ENCODE measurements around the gene ADAM30.
"Not testable (repeated sequence)": the region's sequence is repeated elsewhere in the genome, so short reads cannot be mapped to it uniquely, and the experiment has no call there.

Gene ADAM30

DNA sequence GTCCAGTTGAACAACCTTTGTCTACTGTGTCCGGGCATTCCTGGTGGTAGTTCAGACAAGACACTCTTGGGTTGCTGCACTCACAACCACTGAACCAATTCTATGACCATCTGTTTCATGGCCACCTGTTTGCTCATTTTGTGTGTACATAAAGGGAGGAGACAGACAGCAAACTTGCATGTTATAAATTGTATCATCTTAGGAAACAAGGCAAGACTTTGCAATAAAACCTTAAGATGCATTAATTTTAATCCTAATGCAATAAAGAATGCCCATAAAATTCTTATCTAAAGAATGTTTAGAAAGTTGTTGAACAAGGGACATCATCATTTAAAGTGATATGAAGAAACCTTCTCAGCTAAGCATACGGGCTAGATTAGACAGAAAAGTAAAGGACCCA is 34.8 kb downstream of the ADAM30 start (continued):
- no peak for TF ChIP-seq ZNF211 (tag by site-specific recombination; IDR thresholded peaks at IDR 0.05; ENCODE audit: low read depth)
- TF ChIP-seq ZNF2 (tag by site-specific recombination; IDR thresholded peaks at IDR 0.05): no peak
- no peak for TF ChIP-seq KLF16 (tag by site-specific recombination; IDR thresholded peaks at IDR 0.05)

- ChIA-PET CTCF (interaction anchor here (1.0 to 2.1 kb wide), 7 partner anchors 11 to 248 kb away, joined by 3 to 6 read pairs (median 4); no protein-coding TSS in a partner anchor), POLR2A (no interaction called here)
- no peaks in the 10 kb centered on the region for H3K4me1 ChIP-seq (ENCODE audit: control insufficient read depth, insufficient read depth, low read length)
- no peaks in the 10 kb centered on the region for H3K9me3 ChIP-seq (ENCODE audit: control insufficient read depth, insufficient read depth, low read depth, low read length)
- no peak overlapping the region for H3K27ac ChIP-seq (ENCODE audit: extremely low read depth, low read depth, low read length)
- TF ChIP-seq SETDB1 (IDR thresholded peaks at IDR 0.05; ENCODE audit: insufficient read length, low read length): no peak
- no peak for TF ChIP-seq ZNF274 (IDR thresholded peaks at IDR 0.05; ENCODE audit: low read length)
- no peak for TF ChIP-seq ZNF274 (tag by site-specific recombination; IDR thresholded peaks at IDR 0.05; ENCODE audit: borderline replicate concordance)
- no peak for TF ChIP-seq ZNF223 (tag by site-specific recombination; IDR thresholded peaks at IDR 0.05)
- TF ChIP-seq ZNF670 (tag by site-specific recombination; IDR thresholded peaks at IDR 0.05; ENCODE audit: low read depth): no peak
- no peak for TF ChIP-seq ZNF501 (tag by site-specific recombination; IDR thresholded peaks at IDR 0.05)
- no peaks in the 10 kb centered on the region for H3K36me3 ChIP-seq (ENCODE audit: control insufficient read depth in 2 of 2, insufficient read depth in 1 of 2, low read length in 2 of 2)
- H3K4me3 ChIP-seq (ENCODE audit: low read depth, low read length): no peak overlapping the region
These were observed 36.7 kb downstream of the ADAM30 start for GRCh38 chr1:119859647-119860046.

DNA sequence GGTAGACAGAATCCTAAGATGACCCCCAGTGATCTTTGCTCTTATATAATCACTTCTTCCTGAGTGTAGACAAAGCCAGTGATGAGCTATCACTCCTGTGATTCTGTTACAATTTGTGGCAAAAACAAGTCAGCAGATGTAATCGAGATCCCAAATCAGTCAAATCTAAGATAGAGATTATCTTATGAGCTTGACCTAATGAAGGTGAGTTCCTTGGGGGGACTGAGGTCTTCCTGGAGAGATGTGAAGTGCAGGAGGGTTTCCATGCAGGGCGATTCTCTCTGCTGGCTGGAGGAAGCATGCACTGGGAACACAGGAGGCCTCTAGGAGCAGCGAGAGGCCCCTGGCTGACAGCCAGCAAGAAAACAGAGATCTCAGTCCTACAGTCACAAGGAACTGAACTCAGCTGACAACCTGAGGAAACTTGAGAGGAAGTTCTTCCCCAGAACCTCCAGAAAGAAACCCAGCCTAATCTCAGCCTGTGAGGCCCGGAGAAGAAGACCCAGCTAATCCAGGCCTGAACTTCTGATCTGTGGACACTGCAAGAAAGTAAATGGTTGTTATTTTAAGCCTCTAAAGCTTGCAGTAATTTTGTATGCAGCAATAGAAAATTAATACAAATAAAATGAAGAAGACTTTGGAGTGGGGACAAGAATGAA is 37.6 kb downstream of the ADAM30 start:
- H3K4me1 ChIP-seq (ENCODE audit: control insufficient read depth, insufficient read depth, low read length); H3K27ac ChIP-seq (ENCODE audit: extremely low read depth, low read depth, low read length); POLR2A ChIA-PET; H3K36me3 ChIP-seq (ENCODE audit: control insufficient read depth in 2 of 2, insufficient read depth in 1 of 2, low read length in 2 of 2); H3K4me3 ChIP-seq (ENCODE audit: low read depth, low read length); H3K9me3 ChIP-seq (ENCODE audit: control insufficient read depth, insufficient read depth, low read depth, low read length): not testable (repeated sequence)
- CTCF ChIA-PET: interaction anchor here (0.6 to 2.1 kb wide), 9 partner anchors 10 to 247 kb away, joined by 3 to 6 read pairs (median 4); no protein-coding TSS in a partner anchor

DNA sequence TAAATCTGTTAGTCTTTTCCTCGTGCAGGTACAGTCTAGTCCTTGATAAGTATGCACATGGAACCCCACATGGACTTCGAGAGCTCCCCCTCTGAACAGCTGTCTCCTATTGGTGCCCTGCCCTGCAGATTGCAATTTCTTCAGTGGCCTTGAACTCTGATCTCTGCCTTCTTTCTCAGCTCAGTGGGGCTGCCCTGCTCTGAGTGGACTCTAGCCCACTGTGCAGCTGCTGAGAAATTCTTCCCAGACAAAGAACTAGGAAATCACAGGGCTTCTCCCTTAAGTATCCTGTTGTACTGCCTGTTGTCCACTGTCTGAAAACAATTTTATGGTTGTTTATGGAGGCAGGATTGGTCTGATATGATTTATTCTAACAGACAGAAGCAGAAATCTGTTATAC is 38.2 kb downstream of the ADAM30 start:
- POLR2A ChIA-PET: no interaction called here

More for the DNA sequence above, 38.2 kb downstream of the ADAM30 start:
- Histone ChIP-seq H3K36me3 (ENCODE audit: control insufficient read depth in 2 of 2, insufficient read depth in 1 of 2, low read length in 2 of 2) (no peaks in the 10 kb centered on the region), H3K4me1 (ENCODE audit: control insufficient read depth, insufficient read depth, low read length) (no peaks in the 10 kb centered on the region), H3K27ac (ENCODE audit: extremely low read depth, low read depth, low read length) (no peak overlapping the region), H3K9me3 (ENCODE audit: control insufficient read depth, insufficient read depth, low read depth, low read length) (no peaks in the 10 kb centered on the region), H3K4me3 (ENCODE audit: low read depth, low read length) (no peak overlapping the region)
- CTCF ChIA-PET: interaction anchor here (1.1 to 2.1 kb wide), 3 partner anchors 11 to 28 kb away, joined by 3 to 6 read pairs (median 3); no protein-coding TSS in a partner anchor
- TF ChIP-seq ZNF654 (tag by site-specific recombination; IDR thresholded peaks at IDR 0.05; ENCODE audit: low read depth): no peak
- TF ChIP-seq, protein P1, sequence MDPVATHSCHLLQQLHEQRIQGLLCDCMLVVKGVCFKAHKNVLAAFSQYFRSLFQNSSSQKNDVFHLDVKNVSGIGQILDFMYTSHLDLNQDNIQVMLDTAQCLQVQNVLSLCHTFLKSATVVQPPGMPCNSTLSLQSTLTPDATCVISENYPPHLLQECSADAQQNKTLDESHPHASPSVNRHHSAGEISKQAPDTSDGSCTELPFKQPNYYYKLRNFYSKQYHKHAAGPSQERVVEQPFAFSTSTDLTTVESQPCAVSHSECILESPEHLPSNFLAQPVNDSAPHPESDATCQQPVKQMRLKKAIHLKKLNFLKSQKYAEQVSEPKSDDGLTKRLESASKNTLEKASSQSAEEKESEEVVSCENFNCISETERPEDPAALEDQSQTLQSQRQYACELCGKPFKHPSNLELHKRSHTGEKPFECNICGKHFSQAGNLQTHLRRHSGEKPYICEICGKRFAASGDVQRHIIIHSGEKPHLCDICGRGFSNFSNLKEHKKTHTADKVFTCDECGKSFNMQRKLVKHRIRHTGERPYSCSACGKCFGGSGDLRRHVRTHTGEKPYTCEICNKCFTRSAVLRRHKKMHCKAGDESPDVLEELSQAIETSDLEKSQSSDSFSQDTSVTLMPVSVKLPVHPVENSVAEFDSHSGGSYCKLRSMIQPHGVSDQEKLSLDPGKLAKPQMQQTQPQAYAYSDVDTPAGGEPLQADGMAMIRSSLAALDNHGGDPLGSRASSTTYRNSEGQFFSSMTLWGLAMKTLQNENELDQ (tag by site-specific recombination; IDR thresholded peaks at IDR 0.05; ENCODE audit: low read depth): no peak
- TF ChIP-seq ZNF513 (tag by site-specific recombination; IDR thresholded peaks at IDR 0.05): no peak
- no peak for TF ChIP-seq ZNF112 (tag by site-specific recombination; IDR thresholded peaks at IDR 0.05)
- no peak for TF ChIP-seq ZNF776 (tag by site-specific recombination; IDR thresholded peaks at IDR 0.05; ENCODE audit: borderline replicate concordance)

Measured in HEK293 (cell line).